Erythroblast (primary cell): ENCODE data around the gene WFDC6.
"Not testable (repeated sequence)": the region's sequence is repeated elsewhere in the genome, so short reads cannot be mapped to it uniquely, and the experiment has no call there.

Experiments used
- DNase-seq, 2 experiments: peaks; one replicate each; lab custom pipeline; 2025; lab: John Stamatoyannopoulos, UW
- GATA1 ChIP-seq: IDR thresholded peaks from 2 replicates; pipeline ENCODE4 v1.6.1; 2011; ENCODE audit warnings: low read depth, mild to moderate bottlenecking, control low read depth, low read length, moderate library complexity
- POLR2A ChIP-seq: IDR thresholded peaks from 2 replicates; pipeline ENCODE4 v1.6.1; 2011; ENCODE audit warnings: mild to moderate bottlenecking, low read length

Gene WFDC6

DNA sequence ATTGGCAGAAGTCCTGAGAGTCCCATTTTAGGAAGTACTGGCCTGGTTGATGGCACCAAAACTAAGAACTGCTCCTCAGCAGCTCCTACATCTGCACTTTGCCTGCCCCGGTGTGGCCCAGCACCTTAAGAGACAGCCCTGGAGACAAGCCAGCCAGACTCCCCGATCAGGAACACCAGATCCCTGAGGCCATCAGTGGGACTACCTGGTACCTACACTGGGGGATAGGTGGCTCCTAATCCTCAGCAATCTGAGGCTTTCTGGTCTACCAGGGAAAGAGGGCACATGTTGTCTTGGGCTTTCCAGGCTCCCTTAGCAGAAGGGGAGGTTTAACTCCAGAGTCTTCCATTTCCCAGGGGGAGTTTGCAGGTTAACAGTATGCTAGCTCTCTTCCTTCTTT is at the start of gene WFDC6:
Gene WFDC6, minus strand, starts transcription at position 101 of the 400 bp plus-strand sequence. Its CDS starts 75 bp downstream, at position 26.
- no peak for TF ChIP-seq POLR2A
- no peak for TF ChIP-seq GATA1
- DNase-seq = no peak

DNA sequence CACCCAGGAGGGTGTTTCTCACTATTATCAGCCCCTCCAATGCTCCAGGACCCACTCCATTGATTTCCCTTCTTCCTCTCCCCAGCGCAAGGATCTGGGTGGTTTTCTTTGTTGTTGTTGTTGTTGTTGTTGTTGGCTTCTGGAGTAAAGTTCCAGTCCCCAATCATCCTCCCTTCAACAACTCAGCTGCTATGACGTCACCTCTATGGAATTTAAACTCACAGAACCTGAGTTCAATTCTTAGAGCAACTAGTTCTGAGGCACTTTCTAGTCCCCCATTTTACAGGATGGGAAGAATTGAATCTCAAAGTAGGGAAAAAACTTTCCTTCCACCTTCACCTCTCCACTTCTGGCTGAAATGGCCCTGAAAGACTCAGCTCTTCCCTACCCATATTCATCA is 49.5 kb upstream of the WFDC6 start:
- DNase-seq = no peak
- TF ChIP-seq POLR2A = no peak
- no peak for TF ChIP-seq GATA1

DNA sequence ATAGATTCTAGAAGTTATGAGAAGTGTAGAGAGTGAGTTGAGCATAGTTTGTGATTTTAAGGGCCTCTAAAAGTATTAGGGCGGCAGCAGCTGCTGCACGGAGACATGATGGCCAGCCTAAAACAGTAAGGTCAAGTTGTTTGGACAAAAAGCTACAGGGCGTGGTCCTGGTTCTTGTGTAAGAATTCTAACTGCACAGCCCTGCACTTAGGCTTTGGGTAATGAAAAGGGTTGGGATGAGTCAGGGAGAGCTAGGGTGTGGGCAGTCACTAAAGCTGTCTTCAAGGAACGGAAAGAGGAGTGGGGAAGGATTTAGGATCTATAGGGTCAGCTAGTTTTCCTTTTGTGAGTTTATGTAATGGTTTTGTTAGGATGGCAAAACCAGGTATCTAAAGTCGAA is 46.7 kb upstream of the WFDC6 start:
- not testable (repeated sequence) for DNase-seq

DNA sequence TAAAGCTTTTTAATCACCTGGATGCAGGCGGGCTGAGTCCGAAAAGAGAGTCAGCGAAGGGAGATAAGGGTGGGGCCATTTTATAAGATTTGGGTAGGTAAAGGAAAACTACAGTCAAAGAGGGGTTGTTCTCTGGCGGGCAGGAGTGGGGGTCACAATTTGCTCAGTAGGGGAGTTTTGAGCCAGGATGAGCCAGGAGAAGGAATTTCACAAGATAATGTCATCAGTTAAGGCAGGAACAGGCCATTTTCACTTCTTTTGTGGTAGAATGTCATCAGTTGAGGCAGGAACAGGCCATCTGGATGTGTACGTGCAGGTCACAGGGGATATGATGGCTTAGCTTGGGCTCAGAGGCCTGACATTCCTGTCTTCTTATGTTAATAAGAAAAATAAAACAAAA is 45.0 kb upstream of the WFDC6 start:
- DNase-seq = not testable (repeated sequence)

DNA sequence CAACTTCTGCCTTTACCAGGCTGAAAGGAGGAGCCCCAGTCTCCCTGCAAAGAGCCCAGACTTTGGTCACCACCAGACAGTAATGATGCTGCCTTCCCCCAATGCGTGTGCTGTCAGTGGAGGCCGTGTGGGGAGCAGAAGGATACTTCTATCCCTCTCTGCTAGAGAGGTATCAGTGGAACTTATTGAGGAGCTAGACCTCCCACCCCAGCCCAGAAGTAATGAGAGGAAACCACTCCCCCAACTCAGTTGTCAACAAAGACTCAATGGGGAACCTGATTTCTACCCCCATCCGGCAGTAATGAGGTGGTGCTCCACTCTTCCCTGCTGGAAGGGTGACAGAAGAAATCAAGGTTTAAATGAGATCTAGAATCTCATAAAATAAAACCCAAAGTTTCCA is 44.2 kb upstream of the WFDC6 start:
- DNase-seq = no peak
- TF ChIP-seq POLR2A = no peak
- TF ChIP-seq GATA1 = no peak

DNA sequence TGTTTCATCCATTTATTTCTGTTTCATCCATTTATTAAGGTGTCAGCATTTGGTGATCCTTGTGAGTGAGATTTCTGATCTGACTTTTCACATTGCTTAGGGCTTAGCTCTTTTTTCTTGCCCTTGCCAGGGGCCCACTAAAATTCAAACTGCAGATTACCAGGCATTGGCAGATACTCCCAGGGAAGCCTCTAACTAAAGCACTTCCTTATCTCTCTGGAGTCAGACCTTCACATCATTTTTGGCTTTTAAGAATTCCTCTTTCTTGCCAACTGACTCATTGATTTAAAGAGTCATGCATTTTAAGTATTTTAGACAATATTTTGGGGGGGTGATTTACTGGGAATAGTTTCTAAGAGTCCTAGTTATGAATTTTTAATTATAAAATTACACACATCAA is 42.4 kb upstream of the WFDC6 start:
- TF ChIP-seq POLR2A (no peak), GATA1 (no peak)
- no peak for DNase-seq

DNA sequence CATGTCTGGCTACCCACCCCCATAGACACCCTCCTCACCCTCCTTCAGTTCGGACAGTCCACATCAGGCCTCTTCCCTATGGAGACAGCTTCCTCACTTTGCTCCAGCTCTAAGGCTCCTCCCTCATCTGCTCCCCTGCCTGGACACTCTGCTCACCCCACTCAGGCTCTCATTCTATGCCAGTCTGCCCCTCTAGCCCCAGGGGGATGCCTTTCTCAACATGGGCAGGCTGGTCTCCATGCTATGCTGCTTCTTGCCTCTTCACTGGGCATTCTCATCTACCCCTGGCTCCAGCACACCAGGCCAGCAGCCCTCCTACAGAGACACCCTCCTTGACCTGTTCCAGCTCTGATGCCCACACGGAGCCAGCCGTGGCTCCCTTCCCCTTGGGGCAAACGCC is 39.9 kb upstream of the WFDC6 start, which contains the start of gene WFDC8:
Gene WFDC8, minus strand, starts transcription at position 101 of the 400 bp plus-strand sequence. Its CDS starts 37 bp downstream, at position 64.
- no peak for DNase-seq

DNA sequence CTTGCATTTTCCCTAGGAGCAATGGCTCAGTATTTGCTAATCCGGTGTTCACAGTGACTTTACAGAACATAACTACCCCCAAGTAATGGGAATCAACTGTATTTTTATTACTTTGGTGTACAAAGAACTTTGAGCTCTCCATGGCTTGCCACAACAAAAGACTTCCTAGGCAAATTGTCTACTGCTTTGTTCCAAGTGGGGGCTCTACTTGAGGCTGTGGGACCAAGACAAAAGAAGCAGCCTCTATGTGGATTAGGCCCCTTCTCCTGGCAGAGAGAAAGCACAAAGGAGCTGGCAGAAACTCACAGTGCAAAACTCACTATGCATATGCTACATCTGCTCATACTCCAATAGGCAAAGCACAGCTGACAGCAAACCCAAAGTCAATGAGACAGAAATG is 38.9 kb upstream of the WFDC6 start:
- DNase-seq = no peak
- TF ChIP-seq POLR2A (no peak), GATA1 (no peak)

More for the DNA sequence above, 39.9 kb upstream of the WFDC6 start, which contains the start of gene WFDC8:
- no peak for TF ChIP-seq GATA1
- TF ChIP-seq POLR2A = no peak

DNA sequence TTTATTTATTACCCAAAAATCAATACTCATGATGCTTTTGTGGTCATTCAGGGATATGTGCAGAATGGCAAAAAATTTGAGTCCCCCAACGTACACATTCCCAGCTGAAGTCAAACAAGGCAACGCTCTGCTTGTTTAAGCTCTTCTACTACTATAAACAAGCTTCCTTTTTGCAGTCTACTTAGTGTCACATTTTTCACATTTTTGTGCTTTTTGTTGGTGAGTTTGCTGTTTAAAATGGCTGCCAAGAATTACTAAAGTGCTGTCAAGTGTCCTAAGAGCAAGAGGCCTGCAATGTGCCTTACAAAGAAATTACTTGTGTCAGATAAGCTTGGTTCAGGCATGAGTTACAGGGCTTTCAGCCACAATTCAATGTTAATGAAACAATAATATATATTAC is 37.7 kb upstream of the WFDC6 start:
- TF ChIP-seq GATA1 (no peak), POLR2A (no peak)
- DNase-seq = no peak

DNA sequence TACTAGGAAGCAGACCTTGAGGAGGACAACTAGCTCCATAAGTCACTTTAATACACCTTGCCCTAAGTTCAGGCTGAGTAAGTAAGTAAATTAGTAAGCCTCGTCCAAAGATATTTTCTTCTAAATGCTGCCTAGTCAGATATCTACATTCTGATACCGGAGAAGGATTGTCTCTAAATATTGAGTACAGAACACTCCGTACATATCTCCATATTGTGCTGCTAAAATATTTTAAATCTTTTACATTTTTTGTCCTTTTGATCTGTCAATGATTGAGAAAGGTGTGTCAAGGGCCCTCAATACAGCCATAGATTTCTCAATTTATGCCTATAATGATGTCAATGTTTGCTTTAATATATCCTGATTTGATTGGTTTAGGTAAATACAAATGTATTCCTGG is 36.6 kb upstream of the WFDC6 start:
- TF ChIP-seq POLR2A = no peak
- no peak for TF ChIP-seq GATA1
- no peak for DNase-seq

DNA sequence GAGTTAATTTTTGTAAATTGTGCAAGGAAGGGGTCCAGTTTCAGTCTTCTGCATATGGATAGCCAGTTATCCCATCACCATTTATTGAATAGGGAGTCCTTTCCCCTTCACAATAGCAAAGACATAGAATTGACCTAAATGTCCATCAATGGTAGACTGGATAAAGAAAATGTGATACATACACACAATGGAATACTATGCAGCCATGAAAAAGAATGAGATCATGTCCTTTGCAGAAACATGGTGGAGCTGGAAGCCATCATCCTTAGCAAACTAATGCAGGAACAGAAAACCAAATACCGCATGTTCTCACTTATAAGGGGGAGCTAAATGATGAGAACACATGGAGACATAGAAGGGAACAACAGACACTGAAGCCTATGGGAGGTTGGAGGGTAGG is 30.4 kb upstream of the WFDC6 start:
- DNase-seq = not testable (repeated sequence)

DNA sequence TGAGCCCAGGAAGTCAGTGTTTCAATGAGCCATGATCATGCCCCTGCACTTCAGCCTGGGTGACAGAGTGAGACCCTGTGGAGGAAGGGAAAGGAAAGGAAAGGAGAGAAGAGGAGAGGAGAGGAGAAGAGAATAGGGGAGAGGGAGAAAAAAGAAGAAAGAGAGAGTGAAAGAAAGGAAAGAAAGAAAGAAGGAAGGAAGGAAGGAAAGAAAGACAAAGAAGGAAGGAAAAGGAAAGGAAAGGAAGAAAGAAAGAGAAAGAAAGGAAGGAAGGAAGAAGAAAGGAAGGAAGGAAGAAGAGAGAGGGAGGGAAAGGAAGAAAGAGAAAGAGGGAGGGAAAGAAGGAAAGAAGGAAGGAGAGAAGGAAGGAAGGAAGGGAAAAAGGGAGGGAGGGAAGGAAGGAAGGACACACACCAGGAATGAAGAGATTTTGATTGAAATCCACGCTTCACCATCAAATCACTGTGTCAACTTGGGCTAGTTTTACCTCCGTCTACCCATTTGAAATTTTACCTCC is 25.5 kb upstream of the WFDC6 start:
- TF ChIP-seq POLR2A = no peak
- no peak for TF ChIP-seq GATA1
- no peak for DNase-seq

DNA sequence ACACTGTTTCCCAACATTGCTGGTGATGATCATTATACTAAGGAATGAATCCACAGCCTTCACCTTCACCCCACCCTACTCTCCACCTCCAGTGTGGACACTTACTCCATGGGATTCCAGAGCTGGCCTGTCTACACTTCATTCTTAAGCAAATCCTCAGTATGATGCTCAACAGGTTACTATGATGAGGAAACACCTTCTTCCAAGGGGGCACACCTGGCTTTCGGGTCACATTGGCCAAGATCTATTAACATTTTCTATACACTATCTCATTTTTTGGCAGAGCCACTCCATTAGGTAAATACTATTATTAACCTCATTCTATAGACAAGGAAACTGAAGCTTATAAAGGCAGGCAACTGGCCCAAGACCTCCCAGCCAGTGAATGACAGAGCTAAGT is 15.9 kb upstream of the WFDC6 start:
- TF ChIP-seq POLR2A (no peak), GATA1 (no peak)
- no peak for DNase-seq

DNA sequence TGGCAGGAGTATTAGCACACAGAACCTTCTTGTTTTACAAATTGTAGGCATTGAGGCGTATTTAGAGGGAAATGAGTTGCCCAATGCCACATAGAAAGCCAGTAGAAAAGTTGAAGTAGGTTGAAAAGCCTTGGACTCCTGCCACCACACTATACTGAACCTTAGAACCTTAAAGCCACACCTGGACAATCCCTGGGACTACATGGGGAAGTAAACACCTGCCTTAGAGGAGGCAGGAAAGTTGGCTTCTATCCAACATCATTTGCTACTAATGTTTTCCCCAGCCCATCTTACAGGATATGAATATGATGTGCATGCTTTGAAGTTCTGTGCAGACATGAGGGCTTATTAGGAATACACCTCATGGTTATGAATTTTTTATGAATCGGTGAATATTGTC is 13.2 kb upstream of the WFDC6 start:
- DNase-seq = no peak
- TF ChIP-seq GATA1 (no peak), POLR2A (no peak)

DNA sequence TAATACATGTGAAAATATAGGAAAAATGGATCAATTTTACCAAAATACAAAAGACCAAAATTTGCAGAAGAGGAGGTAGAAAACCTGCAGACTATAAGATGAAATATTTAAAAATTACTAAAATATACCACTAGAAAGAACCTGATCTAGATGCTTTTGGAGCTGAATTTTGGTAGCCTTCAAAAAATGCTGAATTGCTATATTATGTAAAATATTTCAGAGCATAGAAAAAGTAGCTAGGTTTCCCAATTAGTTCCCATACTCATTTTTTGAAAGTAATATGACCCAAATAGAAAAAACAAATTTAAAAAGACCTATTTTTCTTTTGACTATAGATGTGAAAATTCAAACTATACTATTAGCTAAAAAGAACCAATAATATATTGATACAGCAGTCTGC is 11.5 kb upstream of the WFDC6 start:
- no peak for DNase-seq
- TF ChIP-seq POLR2A (no peak), GATA1 (no peak)

DNA sequence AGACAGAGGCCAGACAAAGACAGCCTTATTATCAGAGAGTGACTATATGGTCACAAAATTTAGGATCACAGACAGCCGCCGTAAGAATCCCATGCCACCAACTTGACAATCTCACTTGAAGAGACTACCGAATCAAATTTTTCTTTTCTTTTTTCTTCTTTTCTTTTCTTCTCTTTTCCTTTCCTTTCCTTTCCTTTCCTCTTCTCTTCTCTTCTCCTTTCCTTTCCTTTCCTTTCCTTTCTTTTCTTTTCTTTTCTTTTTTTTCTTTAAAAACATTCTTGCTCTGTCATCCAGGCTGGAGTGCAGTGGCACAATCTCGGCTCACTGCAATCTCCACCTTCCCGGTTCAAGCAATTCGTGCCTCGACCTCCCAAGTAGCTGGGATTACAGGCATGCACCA is 9.1 kb upstream of the WFDC6 start:
- DNase-seq = no peak
- TF ChIP-seq POLR2A (no peak), GATA1 (no peak)
